Urinary bladder (tissue), 4 donors: ENCODE data around the gene SARDH. TPM values are rescaled to one million over a fixed set of nuclear protein-coding genes. Genes with fewer than 3 reads are reported as not detected.

ENCODE experiments used
- DNase-seq: peaks from one replicate; pipeline ENCODE4 v3.0.0-alpha.2; 2015; ENCODE audit errors: extremely low spot score
- H3K27ac ChIP-seq: one replicate; pipeline ENCODE4 v1.5.1; 2013; ENCODE audit warnings: low read depth, mild to moderate bottlenecking, moderate library complexity
- H3K36me3 ChIP-seq: one replicate; pipeline ENCODE4 v1.6.1; 2013; ENCODE audit warnings: mild to moderate bottlenecking, moderate library complexity; ENCODE audit not compliant: insufficient read depth
- H3K4me1 ChIP-seq: one replicate; pipeline ENCODE4 v1.6.1; 2013; ENCODE audit warnings: mild to moderate bottlenecking, moderate library complexity; ENCODE audit not compliant: insufficient read depth
- H3K4me3 ChIP-seq: one replicate; pipeline ENCODE4 v1.5.1; 2013; ENCODE audit warnings: low read depth, low read length
- WGBS: extraction: QIAGEN DNeasy Blood & Tissue Kit; methylation state at CpG from one replicate; pipeline ENCODE4 v1.1.7; 2013; 5-methylcytosine and 5-hydroxymethylcytosine counted together
- polyA plus RNA-seq: library from polyadenylated mRNA; stranded (reverse); fragments of 200-250 nt; gene quantifications from one replicate; pipeline ENCODE4 v1.2.3, GENCODE V29; 2013
- total RNA-seq: library from RNA; depleted of rRNA; stranded (reverse); fragments of >200 nt; gene quantifications from one replicate; pipeline ENCODE4 v1.2.3, GENCODE V29; 2014
- donor health status: healthy with polysubstance abuse.
- donor health status: healthy.

The SARDH gene
- total and polyA plus RNA-seq, 2 donors = 1.5 to 4.9 TPM

DNA sequence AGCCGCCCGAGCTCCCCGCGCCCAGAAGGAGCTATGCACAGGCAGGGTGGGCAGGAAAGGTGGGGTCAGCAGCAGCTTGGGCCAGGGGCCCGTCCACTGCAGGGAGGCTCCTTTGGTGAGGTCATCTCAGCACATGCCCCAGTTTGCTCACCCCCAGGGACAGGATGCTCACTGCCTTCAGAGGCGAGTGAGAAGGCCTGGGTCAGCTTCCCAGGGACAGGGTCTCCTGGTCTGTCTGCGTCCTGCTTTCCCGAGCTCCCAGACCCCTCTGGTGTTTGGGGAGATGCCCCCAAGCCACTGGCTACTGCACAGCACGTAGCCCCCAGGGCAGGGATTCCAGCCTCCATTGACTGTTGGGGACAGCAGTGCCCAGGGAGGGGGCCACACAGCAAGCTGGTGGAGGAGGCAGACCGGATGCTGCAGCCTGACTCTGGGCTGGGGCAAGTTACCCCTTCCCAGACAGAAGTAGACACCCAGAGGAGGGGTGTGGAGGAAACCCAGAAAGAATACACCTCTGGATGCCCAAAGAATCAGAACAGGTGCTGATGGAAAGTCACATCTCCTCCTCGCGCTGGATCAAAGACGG is 581 bp upstream of the SARDH start:
- DNase-seq = no peak
- 75% methylated on average over 13 of the region's 13 CpGs for whole genome bisulfite sequencing
- no peak overlapping the region for H3K27ac ChIP-seq
- H3K4me3 ChIP-seq = no peak overlapping the region
- no peaks in the 10 kb centered on the region for H3K36me3 ChIP-seq
- H3K4me1 ChIP-seq = no peaks in the 10 kb centered on the region

GRCh38 chr9:133737071-133737773 is 930 bp downstream of the SARDH start:
- peak overlapping the region; percentile 36 for H3K4me3 ChIP-seq
- H3K4me1 ChIP-seq = no peaks in the 10 kb centered on the region
- no peak overlapping the region for H3K27ac ChIP-seq
- H3K36me3 ChIP-seq = no peaks in the 10 kb centered on the region
- 59% methylated on average over 15 of the region's 15 CpGs for WGBS
- no peak for DNase-seq

DNA sequence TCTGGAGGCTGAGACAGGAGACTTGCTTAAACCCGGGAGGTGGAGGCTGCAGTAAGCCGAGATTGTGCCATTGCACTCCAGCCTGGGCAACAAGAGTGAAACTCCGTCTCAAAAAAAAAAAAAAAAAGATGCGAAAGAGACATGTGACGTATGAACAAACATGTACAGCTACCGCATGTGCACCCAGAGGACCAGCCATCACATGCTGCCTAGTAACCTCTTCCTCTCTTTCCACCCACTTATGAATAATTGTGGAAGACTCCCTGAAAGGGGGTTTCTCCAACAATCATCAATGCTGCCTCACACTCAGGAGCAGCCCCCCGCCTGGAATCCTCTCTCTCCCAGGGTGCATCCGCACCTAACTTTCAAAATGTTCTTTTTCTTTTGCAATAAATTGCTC is 2.2 kb downstream of the SARDH start:
- no peak overlapping the region for H3K27ac ChIP-seq
- WGBS = 90% methylated on average over 8 of the region's 8 CpGs
- H3K4me3 ChIP-seq = no peak overlapping the region
- H3K36me3 ChIP-seq = no peaks in the 10 kb centered on the region
- no peaks in the 10 kb centered on the region for H3K4me1 ChIP-seq
- DNase-seq = no peak

DNA sequence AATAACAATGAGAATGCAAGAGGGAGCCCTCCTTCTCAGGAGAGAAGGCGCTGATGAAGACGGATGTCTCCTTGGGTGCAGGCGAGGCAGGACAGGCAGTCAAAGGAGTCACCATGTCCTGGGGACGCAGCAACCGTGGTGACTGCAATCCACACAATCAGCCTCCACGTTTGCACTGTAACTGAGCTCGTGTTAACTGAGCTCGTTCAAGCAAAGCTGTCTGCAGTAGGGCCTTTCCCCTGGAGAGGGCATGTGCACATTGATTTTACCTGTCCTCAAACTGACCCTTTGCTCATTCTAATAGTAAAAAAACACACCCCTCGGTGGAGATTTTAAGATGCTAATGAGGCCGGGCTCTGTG is 2.8 kb downstream of the SARDH start:
- no peak for DNase-seq
- 75% methylated on average over 10 of the region's 10 CpGs for WGBS
- H3K36me3 ChIP-seq = no peaks in the 10 kb centered on the region

GRCh38 chr9:133734590-133735414 is 3.4 kb downstream of the SARDH start:
- Histone ChIP-seq H3K36me3 (no peaks in the 10 kb centered on the region), H3K4me1 (no peaks in the 10 kb centered on the region), H3K4me3 (no peak overlapping the region), H3K27ac (no peak overlapping the region)
- 75% methylated on average over 23 of the region's 23 CpGs for WGBS
- no peak for DNase-seq

More for the DNA sequence above, 2.8 kb downstream of the SARDH start:
- Histone ChIP-seq H3K27ac (no peak overlapping the region), H3K4me3 (no peak overlapping the region), H3K4me1 (no peaks in the 10 kb centered on the region)

- Histone ChIP-seq H3K4me3 (no peak overlapping the region), H3K4me1 (no peaks in the 10 kb centered on the region), H3K36me3 (no peaks in the 10 kb centered on the region), H3K27ac (no peak overlapping the region)
- 85% methylated on average over 21 of the region's 21 CpGs for WGBS
- DNase-seq = no peak
Measured at GRCh38 chr9:133733796-133734533, 4.2 kb downstream of the SARDH start.

DNA sequence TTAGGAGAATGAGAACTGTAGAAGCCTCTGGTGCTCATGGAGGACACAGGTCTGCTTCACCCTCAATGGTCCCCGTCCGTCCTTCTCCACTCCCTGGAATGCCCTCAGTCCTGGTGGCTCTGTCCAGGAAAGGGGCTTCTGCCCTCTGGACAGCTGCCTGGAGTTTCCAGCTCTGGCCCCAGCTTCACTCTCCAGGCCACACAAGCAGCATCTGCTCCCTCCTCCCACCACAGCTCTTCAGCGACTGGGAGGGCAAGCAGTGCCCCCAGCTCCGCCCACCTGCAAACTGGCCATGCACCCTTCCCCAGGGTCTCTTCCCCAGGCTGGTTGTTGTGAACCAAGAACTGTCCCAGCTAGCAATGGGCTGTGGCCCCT is 4.7 kb downstream of the SARDH start:
- Histone ChIP-seq H3K4me3 (no peak overlapping the region), H3K36me3 (no peaks in the 10 kb centered on the region), H3K4me1 (no peaks in the 10 kb centered on the region), H3K27ac (no peak overlapping the region)
- no peak for DNase-seq
- 80% methylated on average over 4 of the region's 4 CpGs for WGBS

DNA sequence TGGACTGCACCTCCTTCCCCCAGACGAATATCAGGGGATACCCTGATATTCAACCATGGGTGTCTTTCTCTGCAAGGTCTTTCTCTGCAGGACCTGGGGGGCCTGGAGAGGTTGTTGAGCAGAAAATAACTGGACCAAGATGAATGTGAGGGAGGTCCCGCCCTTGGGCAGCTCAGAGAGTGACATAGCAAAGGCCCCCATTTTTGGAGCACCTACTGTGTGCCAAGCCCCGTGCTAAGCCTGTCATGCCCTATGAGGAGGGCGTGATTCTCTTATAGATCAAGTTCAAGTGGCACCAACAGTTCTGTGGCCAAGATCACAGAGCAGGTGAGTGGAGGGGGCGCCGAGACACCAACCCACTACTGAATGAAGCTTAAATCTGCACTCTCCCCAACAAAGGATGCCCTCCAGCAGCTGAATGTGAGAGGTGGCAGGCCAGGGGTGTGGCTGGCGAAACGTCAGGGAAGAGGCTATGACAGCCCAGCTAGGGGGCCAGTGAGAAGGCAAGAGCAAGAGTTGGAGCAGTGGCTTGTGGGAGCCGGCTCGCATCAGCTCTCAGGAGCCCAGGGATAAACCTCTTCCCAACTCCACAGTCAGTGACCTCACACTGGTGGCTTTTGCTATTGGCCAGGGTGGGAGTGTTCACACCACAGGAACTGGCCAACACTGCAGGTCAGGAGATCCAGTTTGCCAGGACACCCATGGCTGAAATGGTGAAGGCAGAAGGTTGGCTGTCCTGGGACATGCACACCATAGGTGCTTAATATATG is 5.3 kb downstream of the SARDH start:
- no peak for DNase-seq
- H3K4me1 ChIP-seq = no peaks in the 10 kb centered on the region
- no peak overlapping the region for H3K4me3 ChIP-seq
- H3K36me3 ChIP-seq = no peaks in the 10 kb centered on the region
- H3K27ac ChIP-seq = no peak overlapping the region
- WGBS = 80% methylated on average over 10 of the region's 10 CpGs

- no peak for DNase-seq
- WGBS = 73% methylated on average over 30 of the region's 30 CpGs
- no peak overlapping the region for H3K4me3 ChIP-seq
- H3K27ac ChIP-seq = no peak overlapping the region
- no peaks in the 10 kb centered on the region for H3K4me1 ChIP-seq
- H3K36me3 ChIP-seq = no peaks in the 10 kb centered on the region
Measured at GRCh38 chr9:133731876-133732638, 6.1 kb downstream of the SARDH start.

DNA sequence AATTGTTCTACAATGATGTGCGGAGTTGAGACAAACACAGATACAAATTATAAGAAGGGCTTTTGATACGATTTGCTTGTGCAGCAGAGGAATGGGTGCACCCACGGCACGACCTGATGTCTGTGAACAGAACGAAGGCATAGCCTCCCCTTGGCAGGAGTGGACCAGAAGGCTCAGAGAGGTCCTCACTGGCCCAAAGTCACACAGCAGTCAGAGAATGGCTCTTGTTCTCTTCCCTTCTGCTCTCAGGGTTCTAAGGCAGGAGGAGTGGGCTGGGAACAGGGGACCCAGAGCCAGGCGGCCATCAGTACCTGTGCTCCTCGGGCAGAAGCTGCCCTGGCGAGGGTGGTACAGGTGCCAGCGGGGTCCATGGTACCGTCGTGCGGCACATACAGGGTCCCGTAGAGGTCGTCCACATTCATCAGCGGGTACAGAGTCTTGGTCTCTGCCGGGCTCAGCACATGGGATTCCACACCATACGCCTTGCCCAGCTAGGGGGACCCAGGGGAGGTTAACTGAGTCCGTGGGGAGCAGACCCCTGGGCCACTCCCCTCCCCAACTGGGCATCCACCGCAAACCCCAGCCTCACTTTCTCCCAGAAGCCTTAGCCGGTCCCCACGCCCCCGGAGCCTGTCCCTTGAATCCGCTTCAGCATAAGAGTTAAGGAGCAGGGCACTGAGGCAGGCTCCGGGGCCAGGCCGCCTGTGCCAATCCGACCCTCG is 7.0 kb downstream of the SARDH start:
- no peak for DNase-seq
- H3K27ac ChIP-seq = no peak overlapping the region
- no peaks in the 10 kb centered on the region for H3K36me3 ChIP-seq
- no peaks in the 10 kb centered on the region for H3K4me1 ChIP-seq
- WGBS = 92% methylated on average over 27 of the region's 27 CpGs
- no peak overlapping the region for H3K4me3 ChIP-seq

- Histone ChIP-seq H3K4me1 (no peaks in the 10 kb centered on the region), H3K27ac (no peak overlapping the region), H3K36me3 (no peaks in the 10 kb centered on the region), H3K4me3 (no peak overlapping the region)
- DNase-seq = no peak
- WGBS = 89% methylated on average over 19 of the region's 19 CpGs
Measured at GRCh38 chr9:133729617-133730281, 8.4 kb downstream of the SARDH start.
